GM18519 (cell line): ENCODE measurements around the gene VPS35.
"Not testable (repeated sequence)": the region's sequence is repeated elsewhere in the genome, so short reads cannot be mapped to it uniquely, and the experiment has no call there.

Experiments
- ATAC-seq: cut with Tn5 transposase; IDR thresholded peaks from one replicate; pipeline ENCODE4 v1.9.1; 2021; ENCODE audit warnings: mild to moderate bottlenecking, moderate library complexity; ENCODE audit not compliant: unreplicated experiment, low FRiP score

VPS35 gene

GRCh38 chr16:46713634-46714033, 24.7 kb upstream of the VPS35 start:
- ATAC-seq: no peak

GRCh38 chr16:46712911-46713310, 23.9 kb upstream of the VPS35 start:
- no peak for ATAC-seq

GRCh38 chr16:46711106-46712058, 22.4 kb upstream of the VPS35 start:
- no peak for ATAC-seq

GRCh38 chr16:46709469-46710005, 20.6 kb upstream of the VPS35 start:
- ATAC-seq: no peak

- ATAC-seq: no peak
Observed at GRCh38 chr16:46706642-46707041, 17.7 kb upstream of the VPS35 start.

GRCh38 chr16:46702030-46702429, 13.1 kb upstream of the VPS35 start:
- ATAC-seq: no peak

GRCh38 chr16:46701615-46702014, 12.6 kb upstream of the VPS35 start:
- no peak for ATAC-seq

GRCh38 chr16:46700048-46700447, 11.1 kb upstream of the VPS35 start:
- no peak for ATAC-seq

- no peak for ATAC-seq
Observed at GRCh38 chr16:46696957-46697356, 8.0 kb upstream of the VPS35 start.

GRCh38 chr16:46695937-46696336, 7.0 kb upstream of the VPS35 start:
- no peak for ATAC-seq

GRCh38 chr16:46693598-46693997, 4.6 kb upstream of the VPS35 start:
- no peak for ATAC-seq

GRCh38 chr16:46691726-46692125, 2.7 kb upstream of the VPS35 start:
- no peak for ATAC-seq

- ATAC-seq: no peak
Observed at GRCh38 chr16:46690281-46691178, 1.6 kb upstream of the VPS35 start.

GRCh38 chr16:46689365-46690280, 645 bp upstream of the VPS35 start, which contains the start of gene ORC6:
Gene ORC6 (plus strand): TSS chr16:46689659. CDS start chr16:46689706, 47 bp downstream.
- ATAC-seq: peak; percentile 47

GRCh38 chr16:46688101-46688653, 801 bp downstream of the VPS35 start:
- no peak for ATAC-seq

GRCh38 chr16:46687486-46687885, 1.5 kb downstream of the VPS35 start:
- ATAC-seq: no peak

- no peak for ATAC-seq
Observed at GRCh38 chr16:46686815-46687473, 2.0 kb downstream of the VPS35 start.

GRCh38 chr16:46681867-46682266, 7.1 kb downstream of the VPS35 start:
- ATAC-seq: not testable (repeated sequence)

GRCh38 chr16:46677943-46678342, 11.0 kb downstream of the VPS35 start:
- ATAC-seq: not testable (repeated sequence)
